ENCODE results near the gene MBD3L5. TPM values are rescaled to one million over a fixed set of nuclear protein-coding genes. Genes with fewer than 3 reads are reported as not detected.

The MBD3L5 gene
- total RNA-seq, 1 experiment from 2014 or later, result not detected

GRCh38 chr19:6988257-6988656, 42.1 kb upstream of the MBD3L5 start:
- Histone ChIP-seq H3K4me2 (ENCODE audit: insufficient read depth, insufficient read length, low read length) (no peak overlapping the region), H4K8ac (replicated peaks; ENCODE audit: insufficient read length, low read depth, low read length) (no peak overlapping the region), H3K4me1 (ENCODE audit: insufficient read depth, low read length) (no peaks in the 10 kb centered on the region), H2AK5ac (ENCODE audit: insufficient read length, low read length) (no peak overlapping the region), H3T11ph (ENCODE audit: low read length) (no peak overlapping the region), H3K18ac (ENCODE audit: insufficient read length, low read depth, low read length) (no peak overlapping the region), H3K27me3 (ENCODE audit: insufficient read depth, low read length) (no peaks in the 10 kb centered on the region), H3K23me2 (ENCODE audit: insufficient read length, low read depth, low read length, poor library complexity, severe bottlenecking) (no peaks in the 10 kb centered on the region), H2AFZ (ENCODE audit: low read length) (no peak overlapping the region), H3K79me2 (ENCODE audit: insufficient read depth, low read length) (no peaks in the 10 kb centered on the region), H3K14ac (ENCODE audit: insufficient read depth, low read length) (no peak overlapping the region), H3K4ac (ENCODE audit: low read depth, low read length) (no peak overlapping the region), H3K9ac (ENCODE audit: extremely low read depth, insufficient read length, low read length) (no peak overlapping the region), H3K56ac (ENCODE audit: insufficient read length, low read depth, low read length) (no peak overlapping the region), H4K5ac (ENCODE audit: insufficient read length, low read depth, low read length) (no peak overlapping the region), H3K27ac (ENCODE audit: insufficient read length, low read depth, low read length) (no peak overlapping the region), H4K20me1 (ENCODE audit: control insufficient read depth, insufficient read depth, insufficient read length) (no peaks in the 10 kb centered on the region), H2BK12ac (ENCODE audit: insufficient read length, low read depth, low read length) (no peak overlapping the region), H3K9me3 (ENCODE audit: control insufficient read depth, low read depth, low read length) (peaks cover 61% of the 10 kb centered on the region), H2BK120ac (ENCODE audit: low read depth, low read length, poor library complexity, severe bottlenecking) (no peak overlapping the region), H2BK20ac (ENCODE audit: low read depth, low read length, poor library complexity, severe bottlenecking) (no peak overlapping the region), H2BK5ac (ENCODE audit: insufficient read length, low read length) (no peak overlapping the region), H3K23ac (ENCODE audit: insufficient read length, low read depth, low read length) (no peak overlapping the region), H4K91ac (ENCODE audit: insufficient read length, low read depth, low read length) (no peak overlapping the region), H2BK15ac (ENCODE audit: low read depth, low read length) (no peak overlapping the region), H3K79me1 (ENCODE audit: insufficient read depth, low read depth, low read length, poor library complexity, severe bottlenecking) (no peaks in the 10 kb centered on the region)
- Mint-ChIP-seq H3K27ac (no peak overlapping the region), H3K36me3 (ENCODE audit: insufficient read depth in 1 of 3, low read depth in 3 of 3) (peaks cover 4 to 27% (median 6%) of the 10 kb centered on the region in 3 experiments; a peak in 6 of 7 replicates), H3K27me3 (ENCODE audit: low read depth) (peaks cover 2% of the 10 kb centered on the region; the same call in 1 of the 2 replicates), H3K9me3 (peaks cover 75 to 82% of the 10 kb centered on the region in 2 experiments), H3K4me1 (no peaks in the 10 kb centered on the region), H3K4me3 (no peak overlapping the region)
- DNase-seq, result no peak
- TF ChIP-seq CTCF (conservative IDR thresholded peaks at IDR 0.05), result no peak
- no CpG with 5 or more reads among the region's 3 CpGs for WGBS (ENCODE audit: extremely low coverage, insufficient read length, low lambda C conversion rate)

Measured in H9 (cell line).